ENCODE measurements around the gene GBE1.

Gene GBE1

GRCh38 chr3:81696090-81696489 lies 65.4 kb downstream of the GBE1 start:
- ATAC-seq = no peak

DNA sequence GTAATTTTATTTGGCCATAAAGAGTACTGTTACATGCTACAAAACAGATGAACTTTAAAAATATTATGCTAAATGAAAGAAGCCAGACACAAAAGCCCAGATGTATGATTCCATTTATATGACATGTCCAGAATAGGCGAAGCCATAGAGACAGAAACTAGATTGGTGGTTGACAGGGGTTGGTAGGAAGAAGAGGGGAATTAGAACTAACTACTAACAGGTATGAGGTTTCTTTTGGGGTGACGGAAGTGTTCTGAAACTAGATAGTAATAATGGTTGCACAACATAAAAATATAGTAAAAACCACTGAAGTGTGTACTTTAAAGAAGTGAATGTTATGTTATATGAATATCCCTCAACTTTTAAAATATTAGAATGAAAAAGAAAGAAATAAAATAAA lies 66.1 kb downstream of the GBE1 start:
- ATAC-seq = no peak

- ATAC-seq = no peak
These were observed 66.8 kb downstream of the GBE1 start for GRCh38 chr3:81694662-81695061.

DNA sequence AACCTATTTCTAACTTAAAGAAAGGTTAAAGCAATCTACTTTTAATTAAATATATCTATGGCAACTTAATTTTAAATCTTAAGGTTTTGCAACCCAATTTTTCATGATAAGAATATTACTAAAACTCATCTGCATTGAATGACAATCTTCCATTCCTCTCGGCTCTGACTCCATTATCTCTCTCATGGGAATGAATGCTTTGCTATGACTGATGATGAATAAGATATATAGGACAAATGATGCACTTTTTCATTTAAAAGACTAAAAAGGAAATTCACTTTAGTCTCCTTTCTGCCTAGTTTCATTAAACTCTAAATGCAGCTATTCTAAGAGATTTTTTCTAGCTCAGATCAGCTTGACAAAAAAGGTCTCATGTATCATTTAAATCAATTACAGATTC lies 68.7 kb downstream of the GBE1 start:
- ATAC-seq = no peak

- no peak for ATAC-seq
These were observed 71.8 kb downstream of the GBE1 start for GRCh38 chr3:81689617-81690016.

DNA sequence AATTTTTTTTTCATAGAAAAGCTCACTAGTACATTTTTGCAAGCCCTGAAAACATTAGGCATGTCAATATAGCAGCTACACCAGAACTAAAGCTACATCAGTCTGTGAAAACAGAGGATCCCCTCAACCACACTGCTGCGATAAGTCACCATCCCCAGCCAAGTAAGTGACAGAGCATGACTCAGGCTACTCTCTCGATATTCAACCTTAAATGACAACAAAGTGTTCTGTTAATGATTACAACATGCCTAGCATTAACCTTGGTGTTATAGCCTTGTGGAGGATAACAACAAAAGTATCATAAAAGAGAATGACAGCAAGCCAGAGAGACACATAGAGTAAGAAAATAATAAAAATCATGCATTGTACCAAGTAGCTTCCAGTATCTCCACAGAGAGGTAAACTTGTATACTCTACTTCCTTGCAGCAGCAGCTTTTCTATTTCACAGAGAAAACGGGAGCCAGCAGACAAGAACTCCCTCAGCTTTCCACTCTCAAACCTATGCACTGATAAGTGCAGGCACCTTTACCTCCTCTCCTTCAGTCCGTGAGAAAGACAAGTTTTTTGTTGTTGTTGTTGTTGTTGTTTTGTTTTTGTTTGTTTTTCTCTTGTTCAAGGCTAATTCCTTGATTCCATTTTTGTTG lies 76.6 kb downstream of the GBE1 start:
- no peak for ATAC-seq

GRCh38 chr3:81676706-81677456 lies 84.6 kb downstream of the GBE1 start:
- no peak for ATAC-seq

DNA sequence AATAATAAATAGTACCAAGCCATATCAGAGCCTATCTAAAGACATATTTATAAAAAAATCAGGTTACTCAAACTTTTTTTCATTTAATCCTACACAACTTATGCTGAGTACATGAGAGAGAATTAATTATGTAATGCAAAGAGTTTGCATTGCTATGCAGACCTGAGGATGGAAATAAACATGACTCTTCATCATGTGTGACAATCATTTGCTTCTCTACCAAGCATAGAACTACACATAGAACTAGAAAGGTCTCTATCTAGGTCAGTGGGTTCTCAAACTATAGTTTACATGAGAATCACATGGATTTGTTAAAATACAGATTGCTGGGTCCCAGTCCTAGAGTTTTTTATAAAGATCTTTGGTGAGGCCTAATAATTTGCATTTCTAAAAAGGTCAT lies 86.8 kb downstream of the GBE1 start:
- ATAC-seq = no peak

DNA sequence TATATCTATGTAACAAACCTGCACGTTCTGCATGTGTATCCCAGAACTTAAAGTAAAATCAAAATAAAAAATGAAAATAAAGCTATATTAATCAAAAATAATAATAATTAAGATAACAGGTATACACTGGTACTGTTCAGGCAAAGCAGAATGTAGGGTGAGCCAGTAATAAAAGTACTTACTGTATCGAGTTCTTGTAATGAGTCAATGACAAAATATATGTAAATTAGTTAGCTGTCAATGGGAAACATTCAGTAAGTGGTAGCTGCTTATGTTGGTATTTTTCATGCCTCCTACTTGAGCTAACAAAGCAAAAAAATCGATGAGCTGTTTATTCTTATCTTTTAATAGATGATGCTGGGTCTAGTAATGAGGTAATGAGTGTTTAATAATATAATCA lies 93.2 kb downstream of the GBE1 start:
- ATAC-seq = peak; percentile 56 to 60

GRCh38 chr3:81666502-81667121 lies 94.8 kb downstream of the GBE1 start:
- no peak for ATAC-seq

GRCh38 chr3:81663114-81663513 lies 98.3 kb downstream of the GBE1 start:
- ATAC-seq = no peak

GRCh38 chr3:81660036-81660435 lies 101.4 kb downstream of the GBE1 start:
- ATAC-seq = no peak

DNA sequence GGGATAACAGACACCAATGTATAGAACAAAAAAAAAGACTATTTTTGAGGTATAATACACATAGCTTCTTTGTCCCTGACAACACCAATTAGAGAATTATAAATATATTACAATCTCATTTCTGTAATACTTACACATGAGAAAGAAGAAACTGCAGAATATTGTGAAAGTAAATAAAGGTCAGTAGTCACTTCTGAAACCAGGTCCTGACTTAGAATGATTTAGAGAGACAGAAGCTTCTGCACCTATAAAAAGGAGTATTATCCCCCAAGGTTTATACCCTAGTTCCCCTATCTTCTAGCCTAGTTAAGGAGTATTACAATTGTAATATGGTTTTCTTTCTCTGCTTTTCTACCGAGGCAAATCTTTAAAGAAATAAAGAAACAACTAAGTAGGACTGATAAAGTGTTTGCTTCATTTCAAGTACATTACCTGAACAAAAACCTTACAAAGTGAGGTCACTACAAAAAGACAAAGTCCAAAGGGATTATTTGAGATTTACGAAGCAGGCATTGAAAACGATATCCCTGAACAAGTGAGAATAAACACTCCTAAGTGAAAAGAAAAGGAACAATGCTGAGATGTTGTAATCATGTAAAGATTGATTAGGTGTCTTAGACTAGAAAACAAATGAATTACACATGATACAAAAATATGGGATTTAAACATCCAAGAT lies 103.0 kb downstream of the GBE1 start:
- ATAC-seq = no peak

DNA sequence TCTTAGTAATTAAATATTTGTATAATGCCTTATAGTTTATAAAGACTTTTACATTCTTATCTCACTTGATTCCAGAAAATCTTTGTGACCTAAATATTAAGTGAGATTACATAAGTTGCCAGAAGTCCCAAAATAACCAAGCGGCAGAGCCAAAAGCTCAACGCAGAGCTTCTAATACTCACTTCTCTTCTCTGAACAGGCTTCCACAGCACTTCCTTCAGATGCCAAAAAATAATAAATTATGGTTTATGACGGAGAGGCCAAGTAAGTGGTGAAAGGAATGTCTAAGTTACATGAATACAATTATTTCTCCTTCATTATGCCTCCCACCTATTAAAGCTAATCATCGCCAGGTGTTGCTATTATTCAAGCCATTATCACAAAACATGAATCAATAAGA lies 110.3 kb downstream of the GBE1 start:
- no peak for ATAC-seq

DNA sequence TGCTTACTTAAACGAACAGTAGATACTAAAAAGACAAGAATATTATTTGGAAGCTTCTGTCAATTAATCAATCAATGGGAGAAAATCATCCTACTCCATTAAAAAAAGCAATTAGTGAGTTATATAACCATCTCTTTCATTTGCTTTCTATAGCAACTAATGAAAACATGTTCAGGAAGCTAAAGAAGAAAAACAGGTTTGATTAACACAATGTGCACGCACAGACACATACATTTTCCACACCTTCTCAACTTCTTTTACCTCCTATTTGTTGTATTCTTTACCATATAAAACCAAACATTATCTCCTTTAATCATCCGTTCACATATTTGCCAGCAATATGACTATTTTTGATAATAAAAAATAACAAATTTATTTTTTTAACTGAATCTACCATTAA lies 111.3 kb downstream of the GBE1 start:
- no peak for ATAC-seq

- no peak for ATAC-seq
These were observed 116.2 kb downstream of the GBE1 start for GRCh38 chr3:81645248-81645647.

DNA sequence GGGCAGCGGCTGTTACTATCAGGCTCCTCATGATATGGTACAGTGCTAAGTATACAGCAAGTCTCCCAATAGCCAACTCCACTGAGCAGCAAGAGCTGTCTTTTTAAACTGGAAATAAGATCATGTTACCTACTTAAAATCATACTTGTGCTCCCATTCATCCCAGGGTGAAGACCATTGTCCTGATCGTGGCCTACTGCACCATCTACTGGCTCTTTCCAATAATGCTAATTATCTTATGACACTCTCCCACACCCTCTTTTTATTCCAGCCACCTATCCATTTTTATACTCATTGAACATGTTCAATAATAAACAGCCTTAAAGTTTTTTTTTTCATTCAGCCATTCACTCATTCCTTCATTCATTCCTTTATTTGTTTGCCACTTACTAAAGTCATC lies 117.7 kb downstream of the GBE1 start:
- ATAC-seq = no peak

- no peak for ATAC-seq
These were observed 123.0 kb downstream of the GBE1 start for GRCh38 chr3:81638480-81638879.

DNA sequence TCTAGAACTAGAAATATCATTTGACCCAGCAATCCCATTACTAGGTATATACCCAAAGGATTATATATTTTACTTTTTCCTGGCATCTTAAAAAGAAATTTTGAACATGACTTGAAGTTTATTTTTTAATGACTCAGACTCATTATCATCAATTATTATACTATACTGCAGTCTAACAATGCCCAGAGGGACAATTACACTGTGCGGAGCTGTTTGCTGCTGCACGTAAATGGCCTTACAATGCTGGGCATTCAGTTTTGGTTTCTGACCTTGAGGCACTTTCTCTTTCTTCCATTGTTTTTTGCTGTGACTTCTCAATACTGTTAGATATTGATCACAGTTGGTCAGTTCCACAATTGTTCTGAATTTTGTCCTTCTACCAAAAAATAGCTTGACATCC lies 128.8 kb downstream of the GBE1 start:
- ATAC-seq = no peak

DNA sequence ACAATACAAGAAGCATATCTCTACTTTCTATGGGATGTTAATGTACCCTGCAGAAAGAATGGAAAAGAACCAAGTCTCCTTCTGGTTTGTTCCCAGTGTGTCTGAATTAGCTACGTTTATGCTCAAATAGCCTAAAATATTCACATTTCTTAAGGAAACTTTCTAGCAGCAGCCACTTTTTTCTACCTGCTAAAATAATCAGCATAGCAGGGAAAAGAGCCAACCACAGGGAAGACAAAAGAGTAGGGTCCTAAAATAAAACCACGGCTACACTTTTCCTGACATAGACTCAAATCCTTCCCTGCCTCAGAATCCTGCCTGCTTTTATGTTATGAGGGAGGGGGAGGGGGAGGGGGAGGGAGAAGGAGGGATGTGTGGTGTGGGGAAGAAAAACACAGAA lies 136.7 kb downstream of the GBE1 start:
- ATAC-seq = no peak

DNA sequence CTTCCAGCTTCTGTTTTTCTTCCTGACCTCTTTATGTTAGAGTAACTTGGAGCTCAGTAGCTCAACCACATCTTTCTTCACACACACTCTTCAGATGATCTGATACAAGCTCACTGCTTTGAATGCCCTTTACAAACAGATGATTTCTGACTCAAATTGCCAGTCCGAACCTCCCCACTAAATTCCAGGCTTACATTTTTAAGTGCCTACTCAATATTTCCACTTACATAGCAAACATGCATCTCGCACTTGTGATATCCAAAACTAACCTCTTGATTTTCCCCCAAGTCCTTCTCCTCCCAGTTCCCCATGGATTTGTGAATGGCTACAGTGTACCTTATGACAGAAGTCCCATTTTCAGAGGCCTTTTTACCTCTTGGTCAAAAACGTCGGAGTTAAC lies 139.1 kb downstream of the GBE1 start:
- ATAC-seq = no peak

GRCh38 chr3:81621277-81621676 lies 140.2 kb downstream of the GBE1 start:
- no peak for ATAC-seq

DNA sequence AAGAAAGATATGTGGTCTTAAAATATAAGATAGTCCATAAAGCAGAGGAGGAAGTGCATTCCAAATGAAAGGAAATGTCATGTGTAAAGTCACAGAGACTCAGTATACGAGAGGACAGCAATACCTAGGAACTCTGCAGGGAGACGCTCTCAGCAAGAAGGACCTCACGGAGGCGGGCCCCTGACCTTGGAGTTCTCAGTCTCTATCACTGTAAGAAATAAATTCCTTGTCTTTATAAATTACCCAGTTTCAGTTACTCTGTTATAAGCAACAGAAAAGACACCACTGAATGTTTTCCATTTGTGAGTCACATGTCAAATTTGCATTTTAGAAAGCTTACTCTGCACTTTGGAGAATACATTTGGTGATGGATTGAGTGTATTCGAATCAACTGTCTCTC lies 140.6 kb downstream of the GBE1 start:
- no peak for ATAC-seq

DNA sequence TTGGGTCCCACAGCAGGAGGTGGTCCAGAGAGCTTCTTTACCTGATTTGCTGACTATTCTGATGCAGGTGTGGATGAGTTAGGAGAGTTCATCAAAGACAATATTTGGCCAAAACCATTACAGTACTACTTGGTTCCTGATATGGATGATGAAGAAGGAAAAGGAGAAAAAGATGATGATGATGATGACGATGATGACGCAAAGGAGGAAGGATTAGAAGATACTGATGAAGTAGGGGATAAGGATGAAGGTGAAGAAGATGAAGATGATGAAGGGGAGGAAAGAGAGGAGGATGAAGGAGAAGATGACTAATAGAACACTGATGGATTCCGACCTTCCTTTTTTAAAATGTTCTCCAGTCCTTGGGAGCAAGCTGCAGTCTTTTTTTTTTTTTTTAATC lies 148.7 kb downstream of the GBE1 start:
- ATAC-seq = no peak
